SK-N-SH (cell line): Measurements from ENCODE around the gene MARCHF3. TPM values are rescaled to one million over a fixed set of nuclear protein-coding genes. Genes with fewer than 3 reads are reported as not detected.

ENCODE experiments used
- CTCF ChIA-PET: fragments of 300-600, 350-600 bp; formaldehyde crosslinking; extraction: SDS; loops from one replicate; lab custom pipeline; 2021; lab: Yijun Ruan, JAX
- POLR2A ChIA-PET: fragments of 350-600 bp; sonication (Branson Sonifier 250); formaldehyde crosslinking; extraction: SDS; loops from one replicate; lab custom pipeline; 2020; ENCODE audit warnings: antibody characterized with exemption, inconsistent platforms; lab: Yijun Ruan, JAX
- DNase-seq: peaks from one replicate; pipeline ENCODE4 v3.0.0; 2012
- H2AFZ ChIP-seq: fragments of 200-600 bp; sonication (generic); 2 replicates; pipeline ENCODE4 v1.8.1; 2016; ENCODE audit warnings: antibody characterized with exemption, mild to moderate bottlenecking, low read depth
- H3F3A ChIP-seq: fragments of 200-600 bp; sonication (generic); replicated peaks from 2 replicates; pipeline ENCODE3; 2016; ENCODE audit warnings: antibody characterized with exemption, mild to moderate bottlenecking; ENCODE audit not compliant: insufficient read depth
- H3K27ac ChIP-seq, 2 experiments: fragments of 200-500 bp in 1 of 2; fragments of 200-600 bp in 1 of 2; sonication (Bioruptor generic) in 1 of 2; sonication (generic), shearing (Covaris generic) in 1 of 2; 2 replicates each; pipeline versions ENCODE4 v1.5.1 to v1.6.1; 2014 to 2016; ENCODE audit warnings: low read depth in 2 of 2, inconsistent platforms in 1 of 2, low read length in 1 of 2, mild to moderate bottlenecking in 1 of 2, mixed read lengths in 1 of 2
- H3K27me3 ChIP-seq: fragments of 200-600 bp; sonication (generic), shearing (Covaris generic); 2 replicates; pipeline ENCODE4 v1.6.1; 2016; ENCODE audit warnings: mixed run types; ENCODE audit not compliant: insufficient read depth
- H3K36me3 ChIP-seq, 2 experiments: fragments of 200-500 bp in 1 of 2; fragments of 200-600 bp in 1 of 2; sonication (Bioruptor generic) in 1 of 2; sonication (generic) in 1 of 2; replicated peaks in 1 of 2; 2 replicates each; pipeline versions ENCODE3 to v1.5.1; 2014 to 2016; ENCODE audit warnings: low read length in 1 of 2, mild to moderate bottlenecking in 1 of 2; ENCODE audit not compliant: insufficient read depth in 2 of 2, control insufficient read depth in 1 of 2
- H3K4me1 ChIP-seq, 2 experiments: fragments of 200-500 bp in 1 of 2; fragments of 200-600 bp in 1 of 2; sonication (Bioruptor generic) in 1 of 2; sonication (generic), shearing (Covaris generic) in 1 of 2; 2 replicates each; pipeline versions ENCODE4 v1.5.1 to v1.6.1; 2014 to 2016; ENCODE audit warnings: low read depth in 1 of 2, low read length in 1 of 2, mixed run types in 1 of 2; ENCODE audit not compliant: insufficient read depth in 2 of 2, control insufficient read depth in 1 of 2
- H3K4me2 ChIP-seq: fragments of 200-600 bp; sonication (generic), shearing (Covaris generic); 2 replicates; pipeline ENCODE4 v1.6.1; 2017; ENCODE audit warnings: mixed run types
- H3K4me3 ChIP-seq, 2 experiments: fragments of 200-500 bp in 1 of 2; fragments of 200-600 bp in 1 of 2; sonication (Bioruptor generic) in 1 of 2; sonication (generic), shearing (Covaris generic) in 1 of 2; 2 replicates each; pipeline versions ENCODE4 v1.5.1 to v1.8.1; 2014 to 2016; ENCODE audit warnings: low read depth in 2 of 2, inconsistent platforms in 1 of 2, low read length in 1 of 2, mild to moderate bottlenecking in 1 of 2, mixed read lengths in 1 of 2, moderate library complexity in 1 of 2
- H3K79me2 ChIP-seq: fragments of 200-600 bp; sonication (generic); 2 replicates; pipeline ENCODE4 v1.8.1; 2017; ENCODE audit warnings: mild to moderate bottlenecking; ENCODE audit not compliant: insufficient read depth
- H3K9ac ChIP-seq: fragments of 200-600 bp; sonication (generic); 2 replicates; pipeline ENCODE4 v1.6.1; 2017; ENCODE audit warnings: mixed run types
- H3K9me2 ChIP-seq: fragments of 200-600 bp; sonication (generic); 2 replicates; pipeline ENCODE4 v1.6.1; 2017; ENCODE audit warnings: mixed run types
- H3K9me3 ChIP-seq: fragments of 200-600 bp; sonication (generic); 2 replicates; pipeline ENCODE4 v1.6.1; 2017; ENCODE audit warnings: mixed run types, mild to moderate bottlenecking, moderate library complexity
- H4K20me1 ChIP-seq: fragments of 200-600 bp; sonication (generic); 2 replicates; pipeline ENCODE4 v1.6.1; 2017; ENCODE audit warnings: mild to moderate bottlenecking, mixed run types; ENCODE audit not compliant: insufficient read depth
- CHD2 ChIP-seq: fragments of 150-350 bp; IDR thresholded peaks from 2 replicates; pipeline ENCODE4 v1.6.1; 2018; ENCODE audit warnings: low read length; ENCODE audit not compliant: partially characterized antibody
- CTCF ChIP-seq: fragments of 200-600 bp; sonication (generic); IDR thresholded peaks from 2 replicates; pipeline ENCODE4 v1.6.1; 2017; ENCODE audit warnings: antibody characterized with exemption, mild to moderate bottlenecking, moderate library complexity
- EP300 ChIP-seq, 2 experiments: IDR thresholded peaks; 2 replicates each; pipeline versions ENCODE4 v1.4.0 to v1.6.1; 2012; ENCODE audit warnings: borderline replicate concordance in 1 of 2, low read depth in 1 of 2, low read length in 1 of 2
- FOXM1 ChIP-seq: IDR thresholded peaks from 2 replicates; pipeline ENCODE4 v1.4.0; 2012; ENCODE audit warnings: low read depth, mild to moderate bottlenecking
- MEF2A ChIP-seq: IDR thresholded peaks from 2 replicates; pipeline ENCODE4 v1.4.0; 2012; ENCODE audit warnings: low read depth, borderline replicate concordance
- MXI1 ChIP-seq: IDR thresholded peaks from 2 replicates; pipeline ENCODE4 v1.6.1; 2012; ENCODE audit warnings: mild to moderate bottlenecking, low read depth, low read length, improper control_type of control experiment
- NFIC ChIP-seq: IDR thresholded peaks from 2 replicates; pipeline ENCODE4 v1.4.0; 2012; ENCODE audit warnings: borderline replicate concordance
- NRF1 ChIP-seq: IDR thresholded peaks from 2 replicates; pipeline ENCODE4 v1.6.1; 2012; ENCODE audit warnings: low read depth, mild to moderate bottlenecking, low read length
- PBX3 ChIP-seq: IDR thresholded peaks from 2 replicates; pipeline ENCODE4; 2012
- POLR2AphosphoS5 ChIP-seq: IDR thresholded peaks from 2 replicates; pipeline ENCODE4 v1.6.1; 2012; ENCODE audit warnings: low read depth, low read length
- RAD21 ChIP-seq: IDR thresholded peaks from 2 replicates; pipeline ENCODE4 v1.6.1; 2012; ENCODE audit warnings: mild to moderate bottlenecking, low read length
- RFX5 ChIP-seq: IDR thresholded peaks from 2 replicates; pipeline ENCODE4 v1.6.1; 2012; ENCODE audit warnings: mild to moderate bottlenecking, improper control_type of control experiment, low read length
- SMC3 ChIP-seq: IDR thresholded peaks from 2 replicates; pipeline ENCODE4 v1.6.1; 2012; ENCODE audit warnings: low read depth, low read length, improper control_type of control experiment
- TAF1 ChIP-seq: IDR thresholded peaks from 2 replicates; pipeline ENCODE4 v1.6.1; 2012; ENCODE audit warnings: low read depth, mild to moderate bottlenecking, low read length, moderate library complexity, borderline replicate concordance
- TCF12 ChIP-seq: IDR thresholded peaks from 2 replicates; pipeline ENCODE4 v1.4.0; 2012
- TEAD4 ChIP-seq: IDR thresholded peaks from 2 replicates; pipeline ENCODE4 v1.4.0; 2012; ENCODE audit warnings: mild to moderate bottlenecking, borderline replicate concordance; ENCODE audit not compliant: insufficient read depth
- YY1 ChIP-seq: IDR thresholded peaks from 2 replicates; pipeline ENCODE4 v1.4.0; 2012; ENCODE audit warnings: low read depth, mild to moderate bottlenecking
- WGBS: methylation state at CpG from one replicate; pipeline ENCODE4 v1.1.6; 2017; ENCODE audit warnings: low lambda C conversion rate; 5-methylcytosine and 5-hydroxymethylcytosine counted together
- polyA plus RNA-seq, 3 experiments: library from polyadenylated mRNA; depleted of rRNA; stranded (reverse); fragments of >200 nt; gene quantifications; 2 replicates each; pipeline ENCODE4 v1.2.3, GENCODE V29; 2012
- TF ChIP-seq, protein P1 (sequence below): IDR thresholded peaks from 2 replicates; pipeline ENCODE4 v1.4.0; 2012; ENCODE audit warnings: low read depth, borderline replicate concordance

MARCHF3 gene
- polyA plus RNA-seq, 1 of the 3 experiments (the other 2 are of a cell fraction): 21.5 TPM

DNA sequence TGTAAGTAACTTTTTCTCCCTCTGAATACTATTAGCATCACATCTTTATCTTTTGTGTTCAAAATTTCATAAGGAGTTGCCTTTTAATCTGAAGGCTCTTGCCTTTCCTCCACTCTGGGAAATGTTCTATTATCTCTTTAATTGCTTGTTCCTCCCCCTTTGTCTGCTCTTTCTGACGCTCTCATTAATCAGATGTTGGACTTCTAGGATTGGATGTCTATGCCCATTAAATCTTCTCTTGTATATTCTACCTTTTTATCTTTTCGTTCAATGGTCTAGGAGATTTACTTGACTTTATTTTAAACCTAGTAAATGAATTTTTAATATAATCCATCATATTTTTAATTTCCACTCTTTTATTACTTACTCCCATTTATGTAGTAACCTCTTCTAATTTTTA is 76.7 kb downstream of the MARCHF3 start:
- Histone ChIP-seq H3F3A (no peaks in the 10 kb centered on the region), H3K9me2 (no peaks in the 10 kb centered on the region), H3K9ac (no peak overlapping the region), H3K27me3 (no peaks in the 10 kb centered on the region), H3K4me1 (no peaks in the 10 kb centered on the region; a peak in 1 of 4 replicates), H3K4me3 (no peak overlapping the region), H3K9me3 (no peaks in the 10 kb centered on the region; the same call in 1 of the 2 replicates), H2AFZ (no peak overlapping the region), H3K79me2 (0 out of 2 replicates have a peak, but pooled peaks cover 5% of the 10 kb centered on the region), H3K36me3 (no peaks in the 10 kb centered on the region), H3K4me2 (no peak overlapping the region), H4K20me1 (no peaks in the 10 kb centered on the region), H3K27ac (no peak overlapping the region)
- TF ChIP-seq NRF1 (no peak), TCF12 (no peak), SMC3 (no peak), CHD2 (no peak), YY1 (no peak), TAF1 (no peak), TEAD4 (no peak), RFX5 (no peak), RAD21 (no peak), POLR2AphosphoS5 (no peak), NFIC (no peak), PBX3 (no peak), EP300 (IDR thresholded peaks at IDR 0.05; ENCODE audit: borderline replicate concordance in 1 of 2, low read depth in 1 of 2, low read length in 1 of 2) (no peak), CTCF (no peak)
- TF ChIP-seq, protein P1, sequence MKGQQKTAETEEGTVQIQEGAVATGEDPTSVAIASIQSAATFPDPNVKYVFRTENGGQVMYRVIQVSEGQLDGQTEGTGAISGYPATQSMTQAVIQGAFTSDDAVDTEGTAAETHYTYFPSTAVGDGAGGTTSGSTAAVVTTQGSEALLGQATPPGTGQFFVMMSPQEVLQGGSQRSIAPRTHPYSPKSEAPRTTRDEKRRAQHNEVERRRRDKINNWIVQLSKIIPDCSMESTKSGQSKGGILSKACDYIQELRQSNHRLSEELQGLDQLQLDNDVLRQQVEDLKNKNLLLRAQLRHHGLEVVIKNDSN: no peak
- 94% methylated on average over 2 of the region's 2 CpGs for WGBS
- no peak for DNase-seq
- CTCF ChIA-PET: no interaction called here
- POLR2A ChIA-PET: no interaction called here

DNA sequence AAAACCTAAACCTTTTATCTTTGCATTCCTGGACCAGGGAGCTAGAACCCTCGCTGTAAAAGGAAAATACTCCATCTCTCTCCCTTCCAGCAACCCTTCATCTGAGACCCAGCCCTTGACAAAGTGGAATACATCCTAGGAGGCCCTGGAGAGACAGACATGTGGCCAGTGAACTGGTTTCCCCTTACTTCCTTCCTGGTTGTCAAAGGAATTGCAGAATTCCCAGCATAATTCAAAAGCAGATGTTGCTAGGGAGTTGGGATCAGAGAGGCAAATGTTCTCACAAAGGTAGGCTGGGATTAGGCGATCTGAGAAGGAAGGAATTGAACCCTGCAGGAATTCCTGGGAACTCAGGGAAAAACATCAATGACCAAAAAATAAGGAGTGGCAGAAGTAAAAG is 80.9 kb downstream of the MARCHF3 start:
- Histone ChIP-seq H3K27ac (no peak overlapping the region), H4K20me1 (no peaks in the 10 kb centered on the region), H3F3A (no peaks in the 10 kb centered on the region), H3K9me3 (no peaks in the 10 kb centered on the region), H3K4me3 (no peak overlapping the region), H3K4me1 (no peaks in the 10 kb centered on the region), H3K27me3 (no peaks in the 10 kb centered on the region), H3K9me2 (no peaks in the 10 kb centered on the region), H3K79me2 (no peaks in the 10 kb centered on the region), H2AFZ (no peak overlapping the region), H3K9ac (no peak overlapping the region), H3K36me3 (no peaks in the 10 kb centered on the region), H3K4me2 (no peak overlapping the region)
- no peak for DNase-seq
- CTCF ChIA-PET: no interaction called here
- POLR2A ChIA-PET: no interaction called here
- TF ChIP-seq MXI1 (no peak), MEF2A (no peak), FOXM1 (no peak), PBX3 (no peak)
- 98% methylated on average over 2 of the region's 2 CpGs for WGBS
